H9 (cell line): Measurements from ENCODE around the gene DUOX2. TPM values are rescaled to one million over a fixed set of nuclear protein-coding genes. Genes with fewer than 3 reads are reported as not detected.

Experiments used
- DNase-seq: peaks from one replicate; pipeline ENCODE4 v3.0.0-alpha.2; 2017
- H2AFZ ChIP-seq: one replicate; pipeline ENCODE4 v1.6.1; 2013; ENCODE audit warnings: mild to moderate bottlenecking, low read length, control low read depth, moderate library complexity
- H2AK5ac ChIP-seq: 2 replicates; pipeline ENCODE4 v1.6.1; 2013; ENCODE audit warnings: low read length, control low read depth, mixed read lengths; ENCODE audit not compliant: insufficient read length
- H2BK120ac ChIP-seq: one replicate; pipeline ENCODE4 v1.6.1; 2013; ENCODE audit warnings: low read depth, mild to moderate bottlenecking, low read length, control low read depth, inconsistent platforms; ENCODE audit not compliant: poor library complexity, severe bottlenecking
- H2BK12ac ChIP-seq: 2 replicates; pipeline ENCODE4 v1.6.1; 2013; ENCODE audit warnings: low read length, control low read depth, mixed read lengths, low read depth; ENCODE audit not compliant: insufficient read length
- H2BK15ac ChIP-seq: 2 replicates; pipeline ENCODE4 v1.6.1; 2013; ENCODE audit warnings: low read depth, low read length, control low read depth
- H2BK20ac ChIP-seq: one replicate; pipeline ENCODE4 v1.6.1; 2013; ENCODE audit warnings: low read depth, mild to moderate bottlenecking, low read length, control low read depth, inconsistent platforms; ENCODE audit not compliant: poor library complexity, severe bottlenecking
- H2BK5ac ChIP-seq: 2 replicates; pipeline ENCODE4 v1.6.1; 2013; ENCODE audit warnings: low read length, control low read depth, mixed read lengths; ENCODE audit not compliant: insufficient read length
- H3K14ac ChIP-seq: 2 replicates; pipeline ENCODE4 v1.6.1; 2013; ENCODE audit warnings: low read length, control low read depth; ENCODE audit not compliant: insufficient read depth
- H3K18ac ChIP-seq: 2 replicates; pipeline ENCODE4 v1.6.1; 2013; ENCODE audit warnings: low read depth, mild to moderate bottlenecking, mixed read lengths, low read length, control low read depth; ENCODE audit not compliant: insufficient read length
- H3K23ac ChIP-seq: 2 replicates; pipeline ENCODE4 v1.6.1; 2013; ENCODE audit warnings: low read length, control low read depth, mixed read lengths, low read depth; ENCODE audit not compliant: insufficient read length
- H3K23me2 ChIP-seq: 2 replicates; pipeline ENCODE4 v1.6.1; 2013; ENCODE audit warnings: low read depth, mild to moderate bottlenecking, mixed read lengths, low read length, control low read depth; ENCODE audit not compliant: insufficient read length, poor library complexity, severe bottlenecking
- H3K27ac ChIP-seq: 2 replicates; pipeline ENCODE4 v1.5.1; 2013; ENCODE audit warnings: low read length, control low read depth, mixed read lengths, low read depth; ENCODE audit not compliant: insufficient read length
- H3K27me3 ChIP-seq: 2 replicates; pipeline ENCODE4 v1.6.1; 2013; ENCODE audit warnings: low read length, control low read depth, inconsistent platforms; ENCODE audit not compliant: insufficient read depth
- H3K4ac ChIP-seq: 2 replicates; pipeline ENCODE4 v1.6.1; 2013; ENCODE audit warnings: low read depth, mild to moderate bottlenecking, control low read depth, inconsistent platforms, low read length, moderate library complexity
- H3K4me1 ChIP-seq: 2 replicates; pipeline ENCODE4 v1.6.1; 2013; ENCODE audit warnings: low read length, control low read depth, inconsistent platforms; ENCODE audit not compliant: insufficient read depth
- H3K4me2 ChIP-seq: 2 replicates; pipeline ENCODE4 v1.6.1; 2013; ENCODE audit warnings: low read length, control low read depth, mixed read lengths; ENCODE audit not compliant: insufficient read length, insufficient read depth
- H3K56ac ChIP-seq: 2 replicates; pipeline ENCODE4 v1.6.1; 2013; ENCODE audit warnings: low read depth, mild to moderate bottlenecking, mixed read lengths, low read length, control low read depth; ENCODE audit not compliant: insufficient read length
- H3K79me1 ChIP-seq: 2 replicates; pipeline ENCODE4 v1.6.1; 2013; ENCODE audit warnings: low read depth, mild to moderate bottlenecking, moderate library complexity, low read length, control low read depth, inconsistent platforms; ENCODE audit not compliant: insufficient read depth, poor library complexity, severe bottlenecking
- H3K79me2 ChIP-seq: 2 replicates; pipeline ENCODE4 v1.6.1; 2013; ENCODE audit warnings: low read length, control low read depth, inconsistent platforms; ENCODE audit not compliant: insufficient read depth
- H3K9ac ChIP-seq: 2 replicates; pipeline ENCODE4 v1.6.1; 2013; ENCODE audit warnings: low read length, control low read depth, mixed read lengths; ENCODE audit not compliant: insufficient read length; ENCODE audit errors: extremely low read depth
- H3K9me3 ChIP-seq: one replicate; pipeline ENCODE4 v1.6.1; 2013; ENCODE audit warnings: low read depth, low read length, inconsistent platforms; ENCODE audit not compliant: control insufficient read depth
- H3T11ph ChIP-seq: one replicate; pipeline ENCODE4 v1.6.1; 2013; ENCODE audit warnings: mild to moderate bottlenecking, low read length, control low read depth, inconsistent platforms
- H4K20me1 ChIP-seq: one replicate; pipeline ENCODE4 v1.6.1; 2013; ENCODE audit not compliant: control insufficient read depth, insufficient read length, insufficient read depth
- H4K5ac ChIP-seq: 2 replicates; pipeline ENCODE4 v1.6.1; 2013; ENCODE audit warnings: low read depth, mild to moderate bottlenecking, mixed read lengths, low read length, control low read depth; ENCODE audit not compliant: insufficient read length
- H4K8ac ChIP-seq: replicated peaks from 2 replicates; pipeline ENCODE4 v1.6.1; 2013; ENCODE audit warnings: low read length, control low read depth, mixed read lengths, low read depth; ENCODE audit not compliant: insufficient read length
- H4K91ac ChIP-seq: 2 replicates; pipeline ENCODE4 v1.6.1; 2013; ENCODE audit warnings: low read depth, mild to moderate bottlenecking, moderate library complexity, mixed read lengths, low read length, control low read depth; ENCODE audit not compliant: insufficient read length
- H3K27ac Mint-ChIP-seq, 3 experiments: 2 replicates in 2 of 3; 3 replicates in 1 of 3; pipeline ENCODE4 v1.8.0; 2020 to 2021; ENCODE audit warnings: mixed read lengths in 3 of 3, mild to moderate bottlenecking in 1 of 3, moderate library complexity in 1 of 3
- H3K27me3 Mint-ChIP-seq: 2 replicates; pipeline ENCODE4 v1.8.0; 2021; ENCODE audit warnings: low read depth, mild to moderate bottlenecking, moderate library complexity, mixed read lengths
- H3K36me3 Mint-ChIP-seq, 3 experiments: 2 replicates in 2 of 3; 3 replicates in 1 of 3; pipeline ENCODE4 v1.8.0; 2020 to 2021; ENCODE audit warnings: low read depth in 3 of 3, mixed read lengths in 3 of 3; ENCODE audit not compliant: insufficient read depth in 1 of 3
- H3K4me1 Mint-ChIP-seq, 2 experiments: 2 replicates each; pipeline ENCODE4 v1.8.0; 2020; ENCODE audit warnings: mixed read lengths in 2 of 2
- H3K4me3 Mint-ChIP-seq, 2 experiments: 2 replicates in 1 of 2; 3 replicates in 1 of 2; pipeline ENCODE4 v1.8.0; 2020 to 2021; ENCODE audit warnings: mild to moderate bottlenecking in 2 of 2, mixed read lengths in 2 of 2, moderate library complexity in 1 of 2
- H3K9me3 Mint-ChIP-seq, 2 experiments: 2 replicates in 1 of 2; 3 replicates in 1 of 2; pipeline ENCODE4 v1.8.0; 2020; ENCODE audit warnings: mild to moderate bottlenecking in 2 of 2, mixed read lengths in 2 of 2, moderate library complexity in 1 of 2
- CTCF ChIP-seq: fragments of 200-600 bp; sonication (generic); conservative IDR thresholded peaks from 3 replicates; pipeline ENCODE4 v1.8.0; 2021; ENCODE audit warnings: antibody characterized with exemption, mild to moderate bottlenecking
- WGBS: extraction: QIAGEN DNeasy Blood & Tissue Kit; methylation state at CpG from one replicate; pipeline ENCODE4 v1.1.7; 2013; ENCODE audit warnings: missing lambda C conversion rate, low lambda C conversion rate, mixed read lengths; ENCODE audit not compliant: insufficient read length; ENCODE audit errors: extremely low coverage; 5-methylcytosine and 5-hydroxymethylcytosine counted together
- total RNA-seq: library from RNA; stranded (reverse); gene quantifications from 2 replicates; pipeline ENCODE4 v1.2.1, GENCODE V29; 2021

DUOX2 gene
- total RNA-seq, 1 experiment from 2014 or later, result 0.42 TPM

- Histone ChIP-seq H3K23me2 (no peaks in the 10 kb centered on the region), H3K4me1 (no peaks in the 10 kb centered on the region), H3K79me1 (no peaks in the 10 kb centered on the region), H3K9ac (no peak overlapping the region), H2BK12ac (no peak overlapping the region), H3K27me3 (no peaks in the 10 kb centered on the region), H3K27ac (no peak overlapping the region), H2BK20ac (no peak overlapping the region), H2BK120ac (no peak overlapping the region), H3K14ac (no peak overlapping the region), H4K91ac (no peak overlapping the region), H4K5ac (no peak overlapping the region), H3K4me2 (no peak overlapping the region), H2BK5ac (no peak overlapping the region), H3T11ph (no peak overlapping the region), H3K18ac (no peak overlapping the region), H3K79me2 (no peaks in the 10 kb centered on the region), H2BK15ac (no peak overlapping the region), H3K4ac (no peak overlapping the region), H4K20me1 (no peaks in the 10 kb centered on the region), H3K56ac (no peak overlapping the region), H2AFZ (no peak overlapping the region), H3K9me3 (peaks cover 12% of the 10 kb centered on the region), H3K23ac (no peak overlapping the region), H2AK5ac (no peak overlapping the region), H4K8ac (no peak overlapping the region)
- Mint-ChIP-seq H3K36me3 (peaks cover 69 to 72% (median 72%) of the 10 kb centered on the region in 3 experiments), H3K27me3 (no peaks in the 10 kb centered on the region), H3K4me3 (no peak overlapping the region), H3K9me3 (peaks cover 27 to 42% of the 10 kb centered on the region in 2 experiments), H3K27ac (no peak overlapping the region), H3K4me1 (no peaks in the 10 kb centered on the region)
- no peak for DNase-seq
- WGBS, result no CpG with 5 or more reads among the region's 1 CpG
- TF ChIP-seq CTCF, result no peak
Measured at GRCh38 chr15:45050587-45050986, 63.4 kb downstream of the DUOX2 start.
